Caco-2 (cell line): Measurements from ENCODE around the gene CACNB1. TPM values are rescaled to one million over a fixed set of nuclear protein-coding genes. Genes with fewer than 3 reads are reported as not detected.
A peak's percentile ranks its signal among the peaks of the same experiment; 100 is the strongest.

Experiments
- BruUV-seq: library from RNA; stranded (reverse); fragments of 400-500 nt; replicated peaks from 2 replicates; lab custom pipeline; 2021; lab: Mats Ljungman, UMichigan
- CTCF ChIA-PET: fragments of 300-600 bp; sonication (Branson Sonifier 250); formaldehyde crosslinking; loops from one replicate; lab custom pipeline; 2022; ENCODE audit warnings: antibody characterized with exemption; lab: Charles Lee
- POLR2A ChIA-PET: fragments of 300-600 bp; sonication (Branson Sonifier 250); formaldehyde crosslinking; loops from one replicate; lab custom pipeline; 2022; ENCODE audit warnings: antibody characterized with exemption; lab: Charles Lee
- DNase-seq, 2 experiments: peaks; one replicate each; pipeline versions ENCODE4 v3.0.0 to v3.0.0-alpha.2; 2020 to 2022
- H3K27me3 ChIP-seq: replicated peaks from 2 replicates; pipeline ENCODE4 v1.6.0; 2011; ENCODE audit warnings: low read length; ENCODE audit not compliant: control insufficient read depth, insufficient read depth
- H3K36me3 ChIP-seq: 2 replicates; pipeline ENCODE4 v1.5.1; 2011; ENCODE audit warnings: low read length; ENCODE audit not compliant: control insufficient read depth, insufficient read depth
- H3K4me1 ChIP-seq: fragments of 250-450 bp; sonication (Bioruptor Pico); 2 replicates; pipeline ENCODE4 v1.5.1; 2020; ENCODE audit warnings: mild to moderate bottlenecking
- H3K4me3 ChIP-seq: 2 replicates; pipeline ENCODE4 v1.5.1; 2011; ENCODE audit warnings: low read depth, mild to moderate bottlenecking, control low read depth, low read length
- H3K9me3 ChIP-seq: fragments of 250-450 bp; sonication (Bioruptor Pico); 2 replicates; pipeline ENCODE4 v1.5.1; 2020; ENCODE audit warnings: mild to moderate bottlenecking, moderate library complexity
- H3K27ac Mint-ChIP-seq: one replicate; pipeline ENCODE4 v1.8.0; 2022; ENCODE audit warnings: mixed read lengths; ENCODE audit not compliant: unreplicated experiment
- H3K27me3 Mint-ChIP-seq: one replicate; pipeline ENCODE4 v1.8.0; 2022; ENCODE audit warnings: mixed read lengths; ENCODE audit not compliant: insufficient read depth, unreplicated experiment
- H3K36me3 Mint-ChIP-seq: one replicate; pipeline ENCODE4 v1.8.0; 2022; ENCODE audit warnings: mild to moderate bottlenecking, mixed read lengths; ENCODE audit not compliant: insufficient read depth, unreplicated experiment
- H3K4me1 Mint-ChIP-seq: one replicate; pipeline ENCODE4 v1.8.0; 2022; ENCODE audit warnings: low read depth, mixed read lengths; ENCODE audit not compliant: unreplicated experiment
- H3K4me3 Mint-ChIP-seq: one replicate; pipeline ENCODE4 v1.8.0; 2022; ENCODE audit warnings: mild to moderate bottlenecking, moderate library complexity, mixed read lengths; ENCODE audit not compliant: unreplicated experiment
- H3K9me3 Mint-ChIP-seq: one replicate; pipeline ENCODE4 v1.8.0; 2022; ENCODE audit warnings: mixed read lengths; ENCODE audit not compliant: unreplicated experiment
- intact Hi-C: fragments of 100-400 bp; cut with micrococcal nuclease; formaldehyde crosslinking; loops from one replicate; pipeline ENCODE4 v1.10.0; 2022; ENCODE audit not compliant: unreplicated experiment
- total RNA-seq: library from RNA; stranded (reverse); gene quantifications from 2 replicates; pipeline ENCODE4 v1.2.3, GENCODE V29; 2022
- TF ChIP-seq, protein P1 (sequence below), 2 experiments: fragments of 200-600 bp in 1 of 2; IDR thresholded peaks; 1 replicate in 1 of 2; 2 replicates in 1 of 2; pipeline versions ENCODE4 v1.5.1 to v1.8.0; 2011 to 2022; ENCODE audit warnings: antibody characterized with exemption in 1 of 2, control low read depth in 1 of 2, inconsistent platforms in 1 of 2, low read depth in 1 of 2, low read length in 1 of 2, mild to moderate bottlenecking in 1 of 2, moderate library complexity in 1 of 2; ENCODE audit not compliant: insufficient read depth in 1 of 2, severe bottlenecking in 1 of 2, unreplicated experiment in 1 of 2

Gene CACNB1
- total RNA-seq, 1 experiment from 2014 or later = 7.0 TPM

DNA sequence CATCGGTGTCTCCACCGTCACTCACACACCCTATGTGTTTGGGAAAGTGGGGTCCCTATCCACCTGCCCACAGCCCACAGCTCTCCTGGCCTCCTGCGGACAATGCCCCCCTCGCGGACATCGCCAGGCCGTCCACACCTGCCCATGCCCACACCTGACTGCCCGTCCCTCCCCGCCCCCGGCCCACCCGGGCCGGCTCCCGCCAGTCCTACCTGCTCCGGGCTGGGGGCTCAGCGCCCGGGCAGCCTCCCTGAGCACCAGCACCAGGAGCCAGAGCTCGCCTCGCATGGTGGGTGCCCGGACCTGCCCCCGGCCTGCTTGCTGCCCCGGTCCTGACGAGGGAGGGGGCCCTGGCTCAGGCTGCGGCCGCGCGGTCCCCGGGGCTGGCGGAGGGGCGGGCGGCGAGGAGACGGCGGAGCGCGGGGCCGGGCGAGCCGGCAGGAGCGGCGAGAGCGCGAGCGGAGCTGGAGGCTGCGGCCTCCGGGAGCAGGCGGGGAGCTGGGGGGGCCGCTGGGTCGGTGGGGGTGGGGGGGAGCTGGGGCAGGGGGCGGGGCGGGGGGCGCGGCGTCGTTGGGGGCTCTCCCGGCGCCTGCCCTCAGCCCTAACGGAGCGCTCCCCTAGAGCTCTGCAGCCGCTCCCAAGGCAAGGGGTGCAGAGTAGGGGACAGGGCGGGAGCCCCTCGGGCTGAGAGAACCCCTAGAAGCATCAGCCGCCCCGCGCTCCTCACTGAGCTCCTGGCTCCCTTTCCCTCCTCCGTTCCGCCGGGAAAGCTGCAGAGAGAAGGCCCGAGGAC is 46.1 kb downstream of the CACNB1 start, which contains the start of gene PLXDC1:
PLXDC1 (minus strand) TSS at position 488 of the 793 bp plus-strand sequence; CDS start at position 288, 200 bp downstream.
- ChIA-PET CTCF (interaction anchor here (0.5 to 4.7 kb wide), 4 partner anchors 16 to 1496 kb away, joined by 3 to 162 read pairs (median 4); no protein-coding TSS in a partner anchor), POLR2A (no interaction called here)
- TF ChIP-seq, protein P1, sequence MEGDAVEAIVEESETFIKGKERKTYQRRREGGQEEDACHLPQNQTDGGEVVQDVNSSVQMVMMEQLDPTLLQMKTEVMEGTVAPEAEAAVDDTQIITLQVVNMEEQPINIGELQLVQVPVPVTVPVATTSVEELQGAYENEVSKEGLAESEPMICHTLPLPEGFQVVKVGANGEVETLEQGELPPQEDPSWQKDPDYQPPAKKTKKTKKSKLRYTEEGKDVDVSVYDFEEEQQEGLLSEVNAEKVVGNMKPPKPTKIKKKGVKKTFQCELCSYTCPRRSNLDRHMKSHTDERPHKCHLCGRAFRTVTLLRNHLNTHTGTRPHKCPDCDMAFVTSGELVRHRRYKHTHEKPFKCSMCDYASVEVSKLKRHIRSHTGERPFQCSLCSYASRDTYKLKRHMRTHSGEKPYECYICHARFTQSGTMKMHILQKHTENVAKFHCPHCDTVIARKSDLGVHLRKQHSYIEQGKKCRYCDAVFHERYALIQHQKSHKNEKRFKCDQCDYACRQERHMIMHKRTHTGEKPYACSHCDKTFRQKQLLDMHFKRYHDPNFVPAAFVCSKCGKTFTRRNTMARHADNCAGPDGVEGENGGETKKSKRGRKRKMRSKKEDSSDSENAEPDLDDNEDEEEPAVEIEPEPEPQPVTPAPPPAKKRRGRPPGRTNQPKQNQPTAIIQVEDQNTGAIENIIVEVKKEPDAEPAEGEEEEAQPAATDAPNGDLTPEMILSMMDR (IDR thresholded peaks at IDR 0.05; ENCODE audit: insufficient read depth in 1 of 2, low read depth in 1 of 2, low read length in 1 of 2, severe bottlenecking in 1 of 2, unreplicated experiment in 1 of 2) = no peak
- Mint-ChIP-seq H3K27me3 (peaks cover 10% of the 10 kb centered on the region), H3K36me3 (peaks cover 34% of the 10 kb centered on the region), H3K9me3 (no peaks in the 10 kb centered on the region), H3K4me3 (peak within 1 kb of the TSS; percentile 94), H3K27ac (no peak within 1 kb of the TSS), H3K4me1 (peaks cover 28% of the 10 kb centered on the region)
- DNase-seq = no peak
- intact Hi-C loops = loop anchor here (5.0 kb wide), 2 partner anchors 184 to 399 kb away; partner anchors contain the start of genes FBXO47 and PSMB3
- H3K9me3 ChIP-seq = no peaks in the 10 kb centered on the region
- H3K4me3 ChIP-seq = peak within 1 kb of the TSS; percentile 83
- H3K4me1 ChIP-seq = peaks cover 4% of the 10 kb centered on the region
- peaks cover 5% of the 10 kb centered on the region; the same call in 1 of the 2 replicates for H3K27me3 ChIP-seq
- H3K36me3 ChIP-seq = no peaks in the 10 kb centered on the region
- no TSS peak for BruUV-seq

DNA sequence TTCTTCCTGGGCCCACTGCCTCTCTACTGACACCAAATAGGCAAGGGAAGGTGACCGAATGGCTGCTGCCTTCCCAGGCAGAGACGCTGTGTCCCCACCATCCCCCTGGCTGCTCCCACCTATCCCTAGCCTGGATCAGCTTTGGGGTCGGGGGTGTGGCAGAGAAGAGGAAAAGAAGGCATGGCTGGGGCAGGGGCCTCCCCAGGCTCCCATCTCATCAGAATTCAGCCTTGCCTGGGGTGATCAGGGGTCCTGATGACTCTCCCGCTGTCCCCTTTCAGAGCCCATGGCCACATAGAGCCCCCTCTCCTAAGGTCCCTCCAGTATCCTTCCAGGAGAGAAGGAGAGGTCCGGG is 46.7 kb downstream of the CACNB1 start:
- POLR2A ChIA-PET = no interaction called here
- peak overlapping the region; percentile 38 for H3K4me3 Mint-ChIP-seq
- H3K27ac Mint-ChIP-seq = no peak overlapping the region
- H3K36me3 ChIP-seq = no peaks in the 10 kb centered on the region
- H3K4me3 ChIP-seq = peak overlapping the region; percentile 38
- H3K9me3 ChIP-seq = no peaks in the 10 kb centered on the region
- H3K36me3 Mint-ChIP-seq = peaks cover 33% of the 10 kb centered on the region
- H3K27me3 Mint-ChIP-seq = peaks cover 10% of the 10 kb centered on the region
- no peak for DNase-seq
- peaks cover 4% of the 10 kb centered on the region for H3K4me1 ChIP-seq
- peaks cover 28% of the 10 kb centered on the region for H3K4me1 Mint-ChIP-seq
- intact Hi-C loops = loop anchor here (5.0 kb wide), 2 partner anchors 183 to 398 kb away; partner anchors contain the start of genes FBXO47 and PSMB3
- no peaks in the 10 kb centered on the region for H3K9me3 Mint-ChIP-seq
- CTCF ChIA-PET = interaction anchor here (4.7 kb wide), 1 partner anchor 168 kb away, joined by 162 read pairs; no protein-coding TSS in a partner anchor
- no TSS peak for BruUV-seq
- TF ChIP-seq, protein P1 (IDR thresholded peaks at IDR 0.05; ENCODE audit: insufficient read depth in 1 of 2, low read depth in 1 of 2, low read length in 1 of 2, severe bottlenecking in 1 of 2, unreplicated experiment in 1 of 2) = no peak
- H3K27me3 ChIP-seq = peaks cover 5% of the 10 kb centered on the region; the same call in 1 of the 2 replicates

DNA sequence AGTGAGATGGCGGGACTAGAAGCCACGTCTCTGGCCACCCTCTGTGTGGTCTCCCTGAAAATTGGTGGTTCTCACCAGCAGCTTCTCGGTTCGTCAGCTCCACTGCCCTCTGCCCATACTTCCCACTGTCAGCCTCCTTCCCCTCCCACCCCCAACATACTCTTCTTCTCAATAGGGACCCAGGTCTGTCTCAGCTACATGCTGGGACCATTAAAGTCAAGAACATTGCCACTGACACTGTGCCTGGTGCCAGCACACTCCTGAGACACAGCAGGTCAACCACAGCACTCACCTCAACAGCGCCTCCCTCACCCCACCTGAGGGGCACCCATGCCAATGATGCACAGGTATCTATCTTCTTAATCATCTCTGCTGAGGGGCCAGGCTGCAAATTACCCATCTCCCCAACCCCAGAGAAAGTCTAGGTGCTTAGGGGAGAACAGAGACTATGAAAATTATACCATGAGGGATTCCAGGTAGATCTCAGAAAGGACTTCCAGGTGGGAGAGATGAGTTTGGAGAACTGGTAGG is 47.3 kb downstream of the CACNB1 start:
- no TSS peak for BruUV-seq
- Histone ChIP-seq H3K4me3 (no peak overlapping the region), H3K36me3 (no peaks in the 10 kb centered on the region), H3K27me3 (peaks cover 5% of the 10 kb centered on the region; the same call in 1 of the 2 replicates), H3K4me1 (peaks cover 4% of the 10 kb centered on the region), H3K9me3 (no peaks in the 10 kb centered on the region)
- H3K36me3 Mint-ChIP-seq = peaks cover 27% of the 10 kb centered on the region
- H3K27me3 Mint-ChIP-seq = peaks cover 10% of the 10 kb centered on the region
- intact Hi-C loops = loop anchor here (5.0 kb wide), 2 partner anchors 183 to 398 kb away; partner anchors contain the start of genes FBXO47 and PSMB3
- no peaks in the 10 kb centered on the region for H3K9me3 Mint-ChIP-seq
- DNase-seq = no peak
- peak overlapping the region; percentile 38 for H3K4me3 Mint-ChIP-seq
- H3K4me1 Mint-ChIP-seq = peaks cover 28% of the 10 kb centered on the region
- POLR2A ChIA-PET = no interaction called here
- TF ChIP-seq, protein P1 (IDR thresholded peaks at IDR 0.05; ENCODE audit: insufficient read depth in 1 of 2, low read depth in 1 of 2, low read length in 1 of 2, severe bottlenecking in 1 of 2, unreplicated experiment in 1 of 2) = no peak
- H3K27ac Mint-ChIP-seq = no peak overlapping the region
- CTCF ChIA-PET = interaction anchor here (4.7 kb wide), 1 partner anchor 167 kb away, joined by 162 read pairs; no protein-coding TSS in a partner anchor
